Fibroblast of lung (primary cell): ENCODE measurements around the gene CDKN3. TPM values are rescaled to one million over a fixed set of nuclear protein-coding genes. Genes with fewer than 3 reads are reported as not detected.
"Not testable (repeated sequence)": the region's sequence is repeated elsewhere in the genome, so short reads cannot be mapped to it uniquely, and the experiment has no call there.

Experiments
- DNase-seq, 2 donors: peaks; one replicate each; pipeline versions ENCODE4 v3.0.0 to v3.0.0-alpha.2; 2010; ENCODE audit warnings: low read depth in 2 of 2
- H2AFZ ChIP-seq: 2 replicates; pipeline ENCODE4 v1.5.1; 2012; ENCODE audit warnings: low read length, control low read depth, inconsistent platforms
- H3K27ac ChIP-seq: 2 replicates; pipeline ENCODE4 v1.5.1; 2011; ENCODE audit warnings: low read length, control low read depth; ENCODE audit not compliant: insufficient read depth
- H3K27me3 ChIP-seq: 2 replicates; pipeline ENCODE4 v1.5.1; 2011; ENCODE audit warnings: mild to moderate bottlenecking, low read length; ENCODE audit not compliant: control insufficient read depth, insufficient read depth
- H3K36me3 ChIP-seq: 2 replicates; pipeline ENCODE4 v1.5.1; 2011; ENCODE audit warnings: low read length; ENCODE audit not compliant: control insufficient read depth, insufficient read depth
- H3K4me1 ChIP-seq: 2 replicates; pipeline ENCODE4 v1.5.1; 2011; ENCODE audit warnings: low read length; ENCODE audit not compliant: control insufficient read depth, insufficient read depth; ENCODE audit errors: extremely low read depth
- H3K4me2 ChIP-seq: 2 replicates; pipeline ENCODE4 v1.5.1; 2011; ENCODE audit warnings: low read length, control low read depth; ENCODE audit not compliant: insufficient read depth; ENCODE audit errors: extremely low read depth
- H3K4me3 ChIP-seq, 4 experiments: fragments of 200-600 bp in 1 of 4; sonication (generic) in 1 of 4; replicated peaks in 1 of 4; 2 replicates each; pipeline ENCODE4 v1.5.1; 2011 to 2016; ENCODE audit warnings: low read length in 4 of 4, low read depth in 3 of 4, mild to moderate bottlenecking in 3 of 4, control low read depth in 2 of 4, inconsistent platforms in 1 of 4, mixed read lengths in 1 of 4; ENCODE audit not compliant: insufficient read depth in 1 of 4; ENCODE audit errors: control extremely low read depth in 1 of 4
- H3K79me2 ChIP-seq: 2 replicates; pipeline ENCODE4 v1.5.1; 2012; ENCODE audit warnings: mild to moderate bottlenecking, low read length, inconsistent platforms; ENCODE audit not compliant: control insufficient read depth, insufficient read depth
- H3K9ac ChIP-seq: 2 replicates; pipeline ENCODE4 v1.5.1; 2011; ENCODE audit warnings: mild to moderate bottlenecking, low read length, control low read depth; ENCODE audit not compliant: insufficient read depth
- H3K9me3 ChIP-seq: 2 replicates; pipeline ENCODE4 v1.5.1; 2012; ENCODE audit warnings: low read depth, low read length; ENCODE audit not compliant: control insufficient read depth, insufficient read depth
- H4K20me1 ChIP-seq: 2 replicates; pipeline ENCODE4 v1.5.1; 2011; ENCODE audit warnings: low read length; ENCODE audit not compliant: control insufficient read depth, insufficient read depth; ENCODE audit errors: extremely low read depth
- EZH2 ChIP-seq: IDR thresholded peaks from 2 replicates; pipeline ENCODE4 v1.5.1; 2012; ENCODE audit warnings: low read length, control low read depth, mild to moderate bottlenecking; ENCODE audit errors: missing control alignments
- polyA plus RNA-seq, 2 donors: library from polyadenylated mRNA; depleted of rRNA in 1 of 2; stranded (reverse) in 1 of 2; unstranded in 1 of 2; fragments of >200 nt; gene quantifications; 2 replicates each; pipeline ENCODE4 v1.2.1, GENCODE V29; 2011 to 2012; ENCODE audit warnings: missing spikeins in 1 of 2
- total RNA-seq: library from RNA; depleted of rRNA; stranded (reverse); fragments of >200 nt; gene quantifications from 2 replicates; pipeline ENCODE4 v1.2.1, GENCODE V29; 2014
- TF ChIP-seq, protein P1 (sequence below), 2 donors: IDR thresholded peaks in 1 of 2; conservative IDR thresholded peaks in 1 of 2; 1 replicate in 1 of 2; 2 replicates in 1 of 2; pipeline ENCODE4 v1.5.1; 2011 to 2012; ENCODE audit warnings: low read length in 2 of 2, control low read depth in 1 of 2, inconsistent platforms in 1 of 2, low read depth in 1 of 2, mild to moderate bottlenecking in 1 of 2

Gene CDKN3
- total and polyA plus RNA-seq, 2 donors (not counting 1 experiment from before 2014, with no cell fraction given): 27.0 to 51.5 TPM

DNA sequence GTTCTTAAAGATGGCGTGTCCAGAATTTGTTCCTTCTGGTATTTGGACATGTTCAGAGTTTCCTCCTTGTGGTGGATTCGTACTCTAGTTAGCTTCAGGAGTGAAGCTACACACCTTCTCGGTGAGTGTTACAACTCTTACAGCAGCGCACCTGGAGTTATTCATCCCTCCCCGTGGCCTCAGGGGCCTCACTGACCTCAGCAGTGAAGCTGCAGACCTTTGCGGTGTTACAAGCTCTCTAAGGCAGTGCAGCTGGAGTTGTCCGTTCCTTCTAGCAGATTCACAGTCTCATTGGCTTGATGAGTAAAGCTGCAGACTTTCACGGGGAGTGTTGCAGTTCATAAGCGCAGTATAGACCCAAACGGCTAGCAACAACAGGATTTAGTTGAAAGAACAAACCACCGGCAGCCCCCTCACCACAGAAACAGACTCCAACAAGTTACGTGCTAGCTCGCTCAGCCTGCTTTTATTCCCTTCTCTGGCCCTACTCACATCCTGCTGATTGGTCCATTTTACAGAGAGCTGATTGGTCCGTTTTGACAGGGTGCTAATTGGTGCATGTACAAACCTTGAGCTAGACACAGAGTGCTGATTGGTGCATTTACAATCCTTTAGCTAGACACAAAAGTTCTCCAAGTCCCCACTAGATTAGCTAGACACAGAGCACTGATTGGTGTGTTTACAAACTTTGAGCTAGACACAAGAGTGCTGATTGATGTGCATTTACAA lies 4.5 kb upstream of the CDKN3 start:
- peaks cover 3% of the 10 kb centered on the region for H3K79me2 ChIP-seq
- H3K27me3 ChIP-seq: peaks cover 5% of the 10 kb centered on the region
- H3K27ac ChIP-seq: no peak overlapping the region
- H4K20me1 ChIP-seq: no peaks in the 10 kb centered on the region
- DNase-seq: no peak
- H2AFZ ChIP-seq: no peak overlapping the region
- H3K9me3 ChIP-seq: no peaks in the 10 kb centered on the region
- H3K4me1 ChIP-seq: no peaks in the 10 kb centered on the region
- H3K4me3 ChIP-seq: no peak overlapping the region
- H3K4me2 ChIP-seq: no peak overlapping the region
- no peak overlapping the region for H3K9ac ChIP-seq
- H3K36me3 ChIP-seq: no peaks in the 10 kb centered on the region
- TF ChIP-seq, protein P1, sequence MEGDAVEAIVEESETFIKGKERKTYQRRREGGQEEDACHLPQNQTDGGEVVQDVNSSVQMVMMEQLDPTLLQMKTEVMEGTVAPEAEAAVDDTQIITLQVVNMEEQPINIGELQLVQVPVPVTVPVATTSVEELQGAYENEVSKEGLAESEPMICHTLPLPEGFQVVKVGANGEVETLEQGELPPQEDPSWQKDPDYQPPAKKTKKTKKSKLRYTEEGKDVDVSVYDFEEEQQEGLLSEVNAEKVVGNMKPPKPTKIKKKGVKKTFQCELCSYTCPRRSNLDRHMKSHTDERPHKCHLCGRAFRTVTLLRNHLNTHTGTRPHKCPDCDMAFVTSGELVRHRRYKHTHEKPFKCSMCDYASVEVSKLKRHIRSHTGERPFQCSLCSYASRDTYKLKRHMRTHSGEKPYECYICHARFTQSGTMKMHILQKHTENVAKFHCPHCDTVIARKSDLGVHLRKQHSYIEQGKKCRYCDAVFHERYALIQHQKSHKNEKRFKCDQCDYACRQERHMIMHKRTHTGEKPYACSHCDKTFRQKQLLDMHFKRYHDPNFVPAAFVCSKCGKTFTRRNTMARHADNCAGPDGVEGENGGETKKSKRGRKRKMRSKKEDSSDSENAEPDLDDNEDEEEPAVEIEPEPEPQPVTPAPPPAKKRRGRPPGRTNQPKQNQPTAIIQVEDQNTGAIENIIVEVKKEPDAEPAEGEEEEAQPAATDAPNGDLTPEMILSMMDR (conservative IDR thresholded peaks at IDR 0.05 in 1 of 2, IDR thresholded peaks at IDR 0.05 in 1 of 2; ENCODE audit: low read depth in 1 of 2, low read length in 2 of 2): no peak
- no peak for TF ChIP-seq EZH2

DNA sequence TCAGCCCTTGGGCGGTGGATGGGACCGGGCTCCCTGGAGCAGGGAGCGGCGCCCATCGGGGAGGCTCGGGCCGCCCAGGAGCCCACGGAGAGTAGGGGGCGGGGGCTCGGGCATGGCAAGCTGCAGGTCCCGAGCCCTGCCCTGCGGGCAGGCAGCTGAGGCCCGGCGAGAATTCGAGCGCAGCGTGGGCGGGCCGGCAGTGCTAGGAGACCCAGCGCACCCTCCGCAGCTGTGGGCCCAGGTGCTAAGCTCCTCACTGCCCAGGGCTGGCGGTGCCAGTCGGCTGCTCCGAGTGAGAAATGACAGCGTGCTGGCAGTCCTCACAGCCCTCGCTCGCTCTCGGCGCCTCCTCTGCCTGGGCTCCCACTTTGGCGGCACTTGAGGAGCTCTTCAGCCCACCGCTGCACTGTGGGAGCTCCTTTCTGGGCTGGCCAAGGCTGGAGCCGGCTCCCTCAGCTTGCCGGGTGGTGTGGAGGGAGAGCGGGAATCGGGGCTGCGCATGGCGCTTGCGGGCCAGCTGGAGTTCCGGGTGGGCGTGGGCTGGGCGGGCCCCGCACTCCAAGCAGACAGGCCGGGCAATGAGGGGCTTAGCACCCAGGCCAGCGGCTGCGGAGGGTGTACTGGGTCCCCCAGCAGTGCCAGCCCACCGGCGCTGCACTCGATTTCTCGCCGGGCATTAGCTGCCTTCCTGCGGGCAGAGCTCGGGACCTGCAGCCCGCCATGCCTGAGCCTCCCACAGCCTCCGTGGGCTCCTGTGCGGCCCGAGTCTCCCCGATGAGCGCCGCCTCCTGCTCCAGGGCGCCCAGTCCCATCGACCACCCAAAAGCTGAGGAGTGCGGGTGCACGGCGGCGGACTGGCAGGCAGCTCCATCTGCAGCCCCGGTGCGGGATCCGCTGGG lies 3.6 kb upstream of the CDKN3 start:
- not testable (repeated sequence) for DNase-seq, H3K9me3 ChIP-seq, H3K4me1 ChIP-seq, H3K9ac ChIP-seq, H3K27ac ChIP-seq, H4K20me1 ChIP-seq, H2AFZ ChIP-seq, H3K4me3 ChIP-seq, H3K4me2 ChIP-seq, H3K36me3 ChIP-seq, H3K27me3 ChIP-seq
- H3K79me2 ChIP-seq: peaks cover 12% of the 10 kb centered on the region

DNA sequence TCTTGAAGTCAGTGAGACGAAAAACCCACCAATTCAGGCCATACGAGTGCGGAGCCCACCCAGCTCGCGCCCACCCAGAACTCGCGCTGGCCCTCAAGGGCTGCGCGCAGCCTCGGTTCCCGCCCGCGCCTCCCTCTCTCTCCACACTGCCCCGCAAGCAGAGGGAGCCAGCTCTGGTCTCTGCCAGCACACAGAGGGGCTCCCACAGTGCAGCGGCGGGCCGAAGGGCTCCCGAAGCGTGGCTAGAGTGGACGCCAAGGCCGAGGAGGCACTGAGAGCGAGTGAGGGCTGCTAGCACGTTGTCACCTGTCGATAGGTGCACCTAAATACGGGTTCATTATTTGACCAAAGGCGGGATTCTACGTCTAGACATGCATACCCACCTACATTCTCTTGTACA lies 2.2 kb upstream of the CDKN3 start:
- no peaks in the 10 kb centered on the region for H4K20me1 ChIP-seq
- no peak overlapping the region for H3K9ac ChIP-seq
- peaks cover 7% of the 10 kb centered on the region for H3K4me1 ChIP-seq
- no peaks in the 10 kb centered on the region for H3K27me3 ChIP-seq
- no peak overlapping the region for H2AFZ ChIP-seq
- no peaks in the 10 kb centered on the region for H3K9me3 ChIP-seq
- no peak for DNase-seq
- TF ChIP-seq EZH2: no peak
- TF ChIP-seq, protein P1 (conservative IDR thresholded peaks at IDR 0.05 in 1 of 2, IDR thresholded peaks at IDR 0.05 in 1 of 2; ENCODE audit: low read depth in 1 of 2, low read length in 2 of 2): no peak
- no peak overlapping the region for H3K4me2 ChIP-seq
- H3K79me2 ChIP-seq: peaks cover 19% of the 10 kb centered on the region
- no peaks in the 10 kb centered on the region for H3K36me3 ChIP-seq
- H3K27ac ChIP-seq: no peak overlapping the region
- H3K4me3 ChIP-seq: no peak overlapping the region
